ENCODE results near the gene CYP26B1.

CYP26B1 gene

DNA sequence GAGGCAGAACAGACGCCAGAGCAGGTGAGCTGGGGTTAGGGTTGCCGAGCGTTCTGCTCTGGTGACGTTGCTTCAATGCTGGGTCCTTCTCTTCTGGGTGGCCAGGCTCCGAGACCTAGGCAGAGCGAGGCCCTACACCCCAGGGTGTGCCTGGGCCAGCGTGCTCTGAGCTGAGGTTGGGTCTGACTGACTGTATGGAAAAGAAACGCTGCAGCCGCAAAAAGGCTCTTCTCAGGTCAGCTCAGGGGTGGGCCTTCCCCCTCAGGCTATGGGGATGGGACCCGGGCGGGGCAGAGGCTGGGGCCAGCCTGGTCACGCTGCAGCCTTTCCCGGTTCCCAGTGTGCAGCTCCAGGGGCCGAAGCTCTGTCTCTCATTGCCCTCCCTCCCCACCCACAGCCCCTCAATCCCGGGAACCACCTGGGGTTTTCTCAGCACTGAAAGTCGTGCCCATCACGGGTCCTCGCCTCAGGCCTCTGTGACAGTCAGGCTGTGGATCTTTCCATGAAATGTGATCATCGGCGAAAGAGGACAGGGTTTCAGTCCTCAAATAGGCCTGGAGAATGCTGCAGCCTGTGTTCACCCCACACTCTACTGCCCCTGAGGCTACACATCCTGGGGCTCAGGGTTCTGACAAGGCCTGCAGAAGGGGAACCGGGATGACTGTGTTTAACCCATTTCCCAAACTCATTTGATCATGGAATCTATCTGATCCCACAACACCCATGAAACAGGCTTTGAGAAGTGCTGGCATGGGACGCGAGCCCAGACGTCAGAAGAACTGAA lies 19.4 kb downstream of the CYP26B1 start:
- DNase-seq = no peak

- DNase-seq = no peak
Observed at GRCh38 chr2:72127401-72128058, 20.1 kb downstream of the CYP26B1 start.

GRCh38 chr2:72126186-72127100 lies 21.2 kb downstream of the CYP26B1 start:
- DNase-seq = no peak

- DNase-seq = no peak
Observed at GRCh38 chr2:72124376-72124775, 23.3 kb downstream of the CYP26B1 start.

GRCh38 chr2:72121153-72121552 lies 26.5 kb downstream of the CYP26B1 start:
- DNase-seq = no peak

DNA sequence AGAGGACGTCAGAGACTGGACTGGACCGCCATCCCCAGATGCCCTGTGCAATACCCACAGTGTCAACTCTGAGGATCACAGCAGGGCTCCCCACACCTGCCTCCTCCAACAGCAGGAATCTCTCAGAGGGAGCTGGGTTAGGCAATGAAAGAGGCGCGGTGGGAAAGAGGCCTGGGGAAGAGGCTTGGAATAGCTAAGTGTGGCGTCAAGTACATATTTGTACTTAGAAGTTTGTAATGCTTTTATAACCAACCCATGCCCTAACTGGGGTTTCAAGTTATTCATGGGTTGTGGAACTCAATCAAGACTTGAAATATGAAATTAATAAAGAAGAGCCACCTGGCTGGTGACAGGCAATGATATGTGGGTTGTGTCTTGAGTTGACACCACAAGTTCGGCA lies 28.7 kb downstream of the CYP26B1 start:
- no peak for DNase-seq

DNA sequence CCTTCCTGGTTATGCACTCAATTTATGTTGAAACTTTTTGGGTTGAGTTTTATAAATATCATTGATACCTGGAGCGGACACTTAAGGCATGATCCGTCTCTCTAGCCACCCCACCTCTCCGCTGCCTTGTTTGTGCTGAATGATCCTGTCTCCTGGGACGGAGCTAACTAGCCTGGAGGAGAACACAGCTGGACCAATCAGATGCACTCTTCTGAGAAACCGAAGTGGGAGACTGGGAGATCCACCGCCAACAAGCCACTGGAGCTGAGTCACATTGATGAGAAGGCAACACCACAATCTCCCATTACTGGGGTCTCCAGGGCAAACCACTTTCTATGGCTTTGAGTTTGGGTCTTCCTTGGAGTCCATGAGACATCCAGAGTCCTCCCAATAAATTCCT lies 29.3 kb downstream of the CYP26B1 start:
- DNase-seq = no peak

- no peak for DNase-seq
Observed at GRCh38 chr2:72117718-72118117, 29.9 kb downstream of the CYP26B1 start.

DNA sequence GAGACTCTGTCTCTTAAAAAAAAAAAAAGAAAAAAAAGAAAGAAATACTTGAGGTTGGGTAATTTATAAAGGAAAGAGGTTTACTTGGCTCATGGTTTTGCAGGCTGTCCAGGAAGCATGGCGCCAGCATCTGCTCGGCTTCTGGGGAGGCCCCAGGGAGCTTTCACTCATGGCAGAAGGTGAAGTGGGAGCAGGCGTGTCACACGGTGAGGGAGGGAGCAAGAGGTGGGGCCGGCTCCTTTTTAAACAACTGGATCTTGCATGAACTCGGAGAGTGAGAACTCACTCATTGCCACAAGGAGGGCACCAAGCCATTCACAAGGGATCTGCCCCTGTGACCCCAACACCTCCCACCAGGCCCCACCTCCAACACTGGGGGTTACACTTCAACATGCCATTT lies 30.6 kb downstream of the CYP26B1 start:
- no peak for DNase-seq

DNA sequence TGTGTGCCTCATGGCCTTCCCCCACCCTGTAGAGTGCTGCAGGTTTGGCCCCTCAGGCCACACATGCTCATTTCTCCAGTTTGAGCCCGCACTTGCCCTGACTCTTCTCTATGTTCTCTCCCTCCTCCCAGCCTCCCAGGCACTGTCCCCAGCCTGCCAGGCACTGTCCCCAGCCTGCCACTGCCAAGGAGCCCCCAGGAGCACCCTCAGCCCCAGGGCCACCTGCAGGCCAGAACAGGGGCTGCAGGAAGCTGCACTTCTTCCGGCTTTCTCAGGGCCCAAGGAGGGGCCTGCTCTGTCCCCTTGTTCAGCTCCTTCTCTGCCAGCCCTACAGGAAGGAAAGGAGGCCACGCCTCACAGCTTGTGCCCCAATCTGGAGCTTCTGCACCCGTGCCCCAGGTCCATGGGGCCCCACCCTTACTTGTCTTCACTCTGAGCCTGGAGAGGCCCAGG lies 31.6 kb downstream of the CYP26B1 start:
- DNase-seq = peak in 1 of 2 experiments; percentile 17

- DNase-seq = no peak
Observed at GRCh38 chr2:72115110-72116080, 32.3 kb downstream of the CYP26B1 start.

- DNase-seq = no peak
Observed at GRCh38 chr2:72114693-72115051, 33.0 kb downstream of the CYP26B1 start.

DNA sequence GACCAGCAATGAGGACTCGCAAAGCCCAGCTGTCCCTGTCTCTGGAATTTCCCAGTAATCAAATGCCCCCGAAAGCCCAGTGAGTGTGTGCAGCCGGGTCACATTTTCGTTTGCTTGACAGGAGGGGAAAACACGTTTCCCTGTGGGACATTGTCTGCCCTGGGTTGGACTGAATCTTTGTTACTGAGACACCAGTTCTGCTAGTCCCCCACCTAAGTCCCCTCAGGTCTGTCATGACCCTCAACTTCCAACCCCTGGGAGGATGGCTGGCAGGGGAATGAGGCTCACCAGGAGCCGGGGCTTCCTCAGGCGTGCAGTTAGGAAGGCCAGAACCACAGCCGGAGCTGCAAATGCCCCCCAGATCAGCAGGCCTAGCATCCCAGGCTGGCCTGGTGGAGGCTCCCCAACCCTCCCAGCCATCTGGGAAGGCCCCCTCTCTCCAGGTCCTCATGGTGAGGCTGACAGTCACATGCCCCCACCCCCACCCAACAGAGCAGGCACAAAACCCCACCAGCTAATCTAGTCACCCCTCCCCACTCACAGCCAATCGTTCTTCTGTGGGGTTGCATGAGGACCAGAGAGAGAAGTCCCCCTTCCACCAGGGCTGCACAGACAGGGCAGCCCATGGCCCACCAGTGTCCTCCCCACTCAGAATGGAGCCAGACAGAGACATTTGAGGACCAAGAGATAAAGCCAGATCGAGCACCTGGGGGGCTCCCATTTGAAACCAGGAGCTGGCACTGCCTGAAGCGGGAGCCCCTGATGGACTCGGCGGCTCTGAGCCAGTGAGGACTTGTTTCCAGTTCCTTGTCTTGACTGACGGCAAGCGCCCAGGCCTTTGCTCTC lies 33.6 kb downstream of the CYP26B1 start:
- no peak for DNase-seq

GRCh38 chr2:72112981-72113846 lies 34.4 kb downstream of the CYP26B1 start:
- no peak for DNase-seq

- no peak for DNase-seq
Observed at GRCh38 chr2:72112401-72112800, 35.3 kb downstream of the CYP26B1 start.

GRCh38 chr2:72111061-72111460 lies 36.6 kb downstream of the CYP26B1 start:
- no peak for DNase-seq

GRCh38 chr2:72109904-72110303 lies 37.8 kb downstream of the CYP26B1 start:
- no peak for DNase-seq

- DNase-seq = no peak
Observed at GRCh38 chr2:72109291-72109690, 38.4 kb downstream of the CYP26B1 start.

- DNase-seq = no peak
Observed at GRCh38 chr2:72108121-72108520, 39.5 kb downstream of the CYP26B1 start.

DNA sequence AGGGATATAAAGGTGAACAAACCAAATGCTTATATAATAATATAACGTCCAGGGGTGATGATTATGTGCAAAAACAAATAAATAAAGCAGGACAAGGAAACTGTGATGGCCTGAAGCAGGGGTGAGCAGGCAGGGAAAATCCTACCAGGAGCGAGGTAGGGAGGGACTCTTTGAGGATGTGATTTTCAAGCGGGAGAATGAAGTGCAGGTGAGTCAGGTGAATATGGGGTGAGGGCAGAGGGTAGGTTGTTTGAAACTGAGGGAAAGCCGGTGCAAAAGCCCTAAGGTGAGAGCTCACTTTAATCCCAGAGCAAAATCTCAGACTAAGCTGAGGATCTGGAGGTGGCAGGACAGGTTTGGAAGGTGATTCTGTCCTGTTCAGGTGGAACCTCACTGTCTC lies 40.7 kb downstream of the CYP26B1 start:
- DNase-seq = no peak

Data from SHP77 (cell line).